Liver (tissue), 3 donors: ENCODE measurements around the gene EXOC3L2.

Experiments used
- GABPA ChIP-seq, 2 donors: IDR thresholded peaks in 1 of 2; conservative IDR thresholded peaks in 1 of 2; 2 replicates each; pipeline ENCODE4 v1.6.1; 2016; ENCODE audit warnings: antibody characterized with exemption in 2 of 2, mild to moderate bottlenecking in 1 of 2, moderate library complexity in 1 of 2
- RXRA ChIP-seq, 2 donors: IDR thresholded peaks; 2 replicates each; pipeline ENCODE4 v1.6.1; 2017 to 2018; ENCODE audit warnings: antibody characterized with exemption in 2 of 2, mild to moderate bottlenecking in 1 of 2
- YY1 ChIP-seq: IDR thresholded peaks from 2 replicates; pipeline ENCODE4 v1.6.1; 2016; ENCODE audit warnings: antibody characterized with exemption, mild to moderate bottlenecking
- TF ChIP-seq, protein P1 (sequence below): IDR thresholded peaks from 2 replicates; pipeline ENCODE4 v1.6.1; 2016; ENCODE audit warnings: antibody characterized with exemption, mild to moderate bottlenecking
- TF ChIP-seq, protein P2 (sequence below): fragments of 150-350 bp; IDR thresholded peaks from 2 replicates; pipeline ENCODE4 v1.5.1; 2017; ENCODE audit warnings: improper control_type of control experiment, low read depth, low read length; ENCODE audit not compliant: missing input control
- TF ChIP-seq, protein P3 (sequence below): IDR thresholded peaks from 2 replicates; pipeline ENCODE4 v1.6.1; 2016; ENCODE audit warnings: antibody characterized with exemption
- donor health status: healthy.
- donor health status: healthy.

DNA sequence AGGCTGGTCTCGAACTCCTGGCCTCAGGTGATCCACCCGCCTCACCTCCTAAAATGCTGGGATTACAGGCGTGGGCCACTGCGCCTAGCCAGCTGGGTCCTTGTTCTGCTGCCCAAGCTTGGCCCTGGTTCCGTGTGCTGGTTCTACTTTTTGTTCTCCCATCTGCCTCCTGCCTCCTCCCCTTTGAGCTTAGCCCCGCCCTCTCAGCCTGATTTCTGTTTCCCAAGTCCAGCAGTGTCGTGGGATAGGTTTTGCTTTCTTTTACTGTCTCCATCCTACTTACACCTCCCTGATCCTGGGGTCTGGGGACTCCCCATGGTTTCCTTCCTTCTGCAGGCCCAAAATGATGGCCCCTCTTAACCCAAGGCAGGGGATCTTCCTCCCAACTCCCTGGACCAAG, 64.3 kb downstream of the EXOC3L2 start:
- TF ChIP-seq, protein P1, sequence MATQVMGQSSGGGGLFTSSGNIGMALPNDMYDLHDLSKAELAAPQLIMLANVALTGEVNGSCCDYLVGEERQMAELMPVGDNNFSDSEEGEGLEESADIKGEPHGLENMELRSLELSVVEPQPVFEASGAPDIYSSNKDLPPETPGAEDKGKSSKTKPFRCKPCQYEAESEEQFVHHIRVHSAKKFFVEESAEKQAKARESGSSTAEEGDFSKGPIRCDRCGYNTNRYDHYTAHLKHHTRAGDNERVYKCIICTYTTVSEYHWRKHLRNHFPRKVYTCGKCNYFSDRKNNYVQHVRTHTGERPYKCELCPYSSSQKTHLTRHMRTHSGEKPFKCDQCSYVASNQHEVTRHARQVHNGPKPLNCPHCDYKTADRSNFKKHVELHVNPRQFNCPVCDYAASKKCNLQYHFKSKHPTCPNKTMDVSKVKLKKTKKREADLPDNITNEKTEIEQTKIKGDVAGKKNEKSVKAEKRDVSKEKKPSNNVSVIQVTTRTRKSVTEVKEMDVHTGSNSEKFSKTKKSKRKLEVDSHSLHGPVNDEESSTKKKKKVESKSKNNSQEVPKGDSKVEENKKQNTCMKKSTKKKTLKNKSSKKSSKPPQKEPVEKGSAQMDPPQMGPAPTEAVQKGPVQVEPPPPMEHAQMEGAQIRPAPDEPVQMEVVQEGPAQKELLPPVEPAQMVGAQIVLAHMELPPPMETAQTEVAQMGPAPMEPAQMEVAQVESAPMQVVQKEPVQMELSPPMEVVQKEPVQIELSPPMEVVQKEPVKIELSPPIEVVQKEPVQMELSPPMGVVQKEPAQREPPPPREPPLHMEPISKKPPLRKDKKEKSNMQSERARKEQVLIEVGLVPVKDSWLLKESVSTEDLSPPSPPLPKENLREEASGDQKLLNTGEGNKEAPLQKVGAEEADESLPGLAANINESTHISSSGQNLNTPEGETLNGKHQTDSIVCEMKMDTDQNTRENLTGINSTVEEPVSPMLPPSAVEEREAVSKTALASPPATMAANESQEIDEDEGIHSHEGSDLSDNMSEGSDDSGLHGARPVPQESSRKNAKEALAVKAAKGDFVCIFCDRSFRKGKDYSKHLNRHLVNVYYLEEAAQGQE, result no peak
- TF ChIP-seq GABPA (IDR thresholded peaks at IDR 0.05 in 1 of 2, conservative IDR thresholded peaks at IDR 0.05 in 1 of 2) (no peak), YY1 (no peak), RXRA (IDR thresholded peaks at IDR 0.05) (no peak)
- TF ChIP-seq, protein P2, sequence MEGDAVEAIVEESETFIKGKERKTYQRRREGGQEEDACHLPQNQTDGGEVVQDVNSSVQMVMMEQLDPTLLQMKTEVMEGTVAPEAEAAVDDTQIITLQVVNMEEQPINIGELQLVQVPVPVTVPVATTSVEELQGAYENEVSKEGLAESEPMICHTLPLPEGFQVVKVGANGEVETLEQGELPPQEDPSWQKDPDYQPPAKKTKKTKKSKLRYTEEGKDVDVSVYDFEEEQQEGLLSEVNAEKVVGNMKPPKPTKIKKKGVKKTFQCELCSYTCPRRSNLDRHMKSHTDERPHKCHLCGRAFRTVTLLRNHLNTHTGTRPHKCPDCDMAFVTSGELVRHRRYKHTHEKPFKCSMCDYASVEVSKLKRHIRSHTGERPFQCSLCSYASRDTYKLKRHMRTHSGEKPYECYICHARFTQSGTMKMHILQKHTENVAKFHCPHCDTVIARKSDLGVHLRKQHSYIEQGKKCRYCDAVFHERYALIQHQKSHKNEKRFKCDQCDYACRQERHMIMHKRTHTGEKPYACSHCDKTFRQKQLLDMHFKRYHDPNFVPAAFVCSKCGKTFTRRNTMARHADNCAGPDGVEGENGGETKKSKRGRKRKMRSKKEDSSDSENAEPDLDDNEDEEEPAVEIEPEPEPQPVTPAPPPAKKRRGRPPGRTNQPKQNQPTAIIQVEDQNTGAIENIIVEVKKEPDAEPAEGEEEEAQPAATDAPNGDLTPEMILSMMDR, result no peak
- TF ChIP-seq, protein P3, sequence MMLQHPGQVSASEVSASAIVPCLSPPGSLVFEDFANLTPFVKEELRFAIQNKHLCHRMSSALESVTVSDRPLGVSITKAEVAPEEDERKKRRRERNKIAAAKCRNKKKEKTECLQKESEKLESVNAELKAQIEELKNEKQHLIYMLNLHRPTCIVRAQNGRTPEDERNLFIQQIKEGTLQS, result no peak
